ENCODE data around the gene NKX2-1. TPM values are rescaled to one million over a fixed set of nuclear protein-coding genes. Genes with fewer than 3 reads are reported as not detected.
"Not testable (repeated sequence)": the region's sequence is repeated elsewhere in the genome, so short reads cannot be mapped to it uniquely, and the experiment has no call there.

The NKX2-1 gene
- total RNA-seq, 1 donor from 2014 or later, result not detected

DNA sequence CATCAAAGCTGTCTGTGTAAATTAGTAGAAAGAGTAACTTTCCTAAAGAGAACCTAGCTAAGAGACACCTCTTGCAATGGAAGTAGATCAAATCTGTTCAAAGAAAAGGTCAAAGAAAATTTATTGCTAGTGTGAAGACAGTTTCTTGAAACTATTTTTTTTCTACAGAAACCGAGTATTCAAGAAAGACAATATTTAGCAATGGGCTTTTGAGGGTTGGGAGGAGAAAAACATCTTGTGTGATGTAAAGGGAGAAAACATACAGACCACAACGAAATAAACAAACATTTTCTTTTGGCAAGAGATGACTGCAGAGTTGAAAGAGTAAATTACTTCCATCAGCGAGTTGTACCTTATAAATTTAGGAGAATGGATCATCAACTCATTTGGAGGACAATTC lies 24.4 kb downstream of the NKX2-1 start:
- no peaks in the 10 kb centered on the region for H3K9me3 ChIP-seq
- H3K27ac ChIP-seq, result no peak overlapping the region
- no peak for DNase-seq (ENCODE audit: low spot score in 2 of 2)
- H3K36me3 ChIP-seq, result no peaks in the 10 kb centered on the region
- intact Hi-C loops (cut with DNase I), result no loop called here
- TF ChIP-seq, protein P1, sequence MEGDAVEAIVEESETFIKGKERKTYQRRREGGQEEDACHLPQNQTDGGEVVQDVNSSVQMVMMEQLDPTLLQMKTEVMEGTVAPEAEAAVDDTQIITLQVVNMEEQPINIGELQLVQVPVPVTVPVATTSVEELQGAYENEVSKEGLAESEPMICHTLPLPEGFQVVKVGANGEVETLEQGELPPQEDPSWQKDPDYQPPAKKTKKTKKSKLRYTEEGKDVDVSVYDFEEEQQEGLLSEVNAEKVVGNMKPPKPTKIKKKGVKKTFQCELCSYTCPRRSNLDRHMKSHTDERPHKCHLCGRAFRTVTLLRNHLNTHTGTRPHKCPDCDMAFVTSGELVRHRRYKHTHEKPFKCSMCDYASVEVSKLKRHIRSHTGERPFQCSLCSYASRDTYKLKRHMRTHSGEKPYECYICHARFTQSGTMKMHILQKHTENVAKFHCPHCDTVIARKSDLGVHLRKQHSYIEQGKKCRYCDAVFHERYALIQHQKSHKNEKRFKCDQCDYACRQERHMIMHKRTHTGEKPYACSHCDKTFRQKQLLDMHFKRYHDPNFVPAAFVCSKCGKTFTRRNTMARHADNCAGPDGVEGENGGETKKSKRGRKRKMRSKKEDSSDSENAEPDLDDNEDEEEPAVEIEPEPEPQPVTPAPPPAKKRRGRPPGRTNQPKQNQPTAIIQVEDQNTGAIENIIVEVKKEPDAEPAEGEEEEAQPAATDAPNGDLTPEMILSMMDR (IDR thresholded peaks at IDR 0.05), result no peak
- H3K4me1 ChIP-seq, result no peaks in the 10 kb centered on the region
- H3K27me3 ChIP-seq, result no peaks in the 10 kb centered on the region
- H3K4me3 ChIP-seq, result no peak overlapping the region

DNA sequence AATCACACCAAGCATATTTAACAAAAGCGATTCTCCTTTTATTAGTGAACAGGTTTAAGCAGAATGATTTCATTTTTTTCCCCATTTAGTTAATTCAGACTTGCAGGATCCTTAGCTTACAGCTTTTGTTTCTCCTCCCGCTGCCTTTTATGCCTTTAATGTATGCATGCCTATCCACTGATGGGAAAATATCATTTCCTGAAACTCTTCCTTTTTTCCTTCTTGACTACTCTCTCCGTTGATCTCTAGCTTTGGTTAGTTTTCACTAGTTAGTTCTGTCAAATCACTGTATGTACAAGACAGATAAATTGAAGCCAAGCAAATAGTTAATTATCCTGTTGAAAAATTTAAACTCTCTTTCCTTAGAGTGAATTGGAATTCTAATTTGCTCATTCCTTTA lies 26.3 kb downstream of the NKX2-1 start:
- no peaks in the 10 kb centered on the region for H3K36me3 ChIP-seq
- DNase-seq (ENCODE audit: low spot score in 2 of 2), result no peak
- TF ChIP-seq, protein P1 (IDR thresholded peaks at IDR 0.05), result no peak
- no peaks in the 10 kb centered on the region for H3K4me1 ChIP-seq
- H3K9me3 ChIP-seq, result no peaks in the 10 kb centered on the region
- H3K4me3 ChIP-seq, result no peak overlapping the region
- no peak overlapping the region for H3K27ac ChIP-seq
- intact Hi-C loops (cut with DNase I), result no loop called here
- no peaks in the 10 kb centered on the region for H3K27me3 ChIP-seq

GRCh38 chr14:36485773-36486172 lies 34.3 kb downstream of the NKX2-1 start:
- no peak overlapping the region for H3K27ac ChIP-seq
- no peaks in the 10 kb centered on the region for H3K4me1 ChIP-seq
- H3K9me3 ChIP-seq, result no peaks in the 10 kb centered on the region
- H3K4me3 ChIP-seq, result no peak overlapping the region
- H3K36me3 ChIP-seq, result no peaks in the 10 kb centered on the region
- intact Hi-C loops (cut with DNase I), result no loop called here
- no peaks in the 10 kb centered on the region for H3K27me3 ChIP-seq
- no peak for DNase-seq (ENCODE audit: low spot score in 2 of 2)
- TF ChIP-seq, protein P1 (IDR thresholded peaks at IDR 0.05), result no peak

GRCh38 chr14:36479344-36479743 lies 40.7 kb downstream of the NKX2-1 start:
- no peaks in the 10 kb centered on the region for H3K9me3 ChIP-seq
- intact Hi-C loops (cut with DNase I), result no loop called here
- TF ChIP-seq, protein P1 (IDR thresholded peaks at IDR 0.05), result no peak

GRCh38 chr14:36478782-36479181 lies 41.2 kb downstream of the NKX2-1 start:
- H3K27ac ChIP-seq, result no peak overlapping the region
- DNase-seq (ENCODE audit: low spot score in 2 of 2), result no peak
- intact Hi-C loops (cut with DNase I), result no loop called here
- no peaks in the 10 kb centered on the region for H3K9me3 ChIP-seq
- no peaks in the 10 kb centered on the region for H3K4me1 ChIP-seq
- H3K4me3 ChIP-seq, result no peak overlapping the region
- TF ChIP-seq, protein P1 (IDR thresholded peaks at IDR 0.05), result no peak
- H3K36me3 ChIP-seq, result no peaks in the 10 kb centered on the region
- no peaks in the 10 kb centered on the region for H3K27me3 ChIP-seq

More at GRCh38 chr14:36479344-36479743, 40.7 kb downstream of the NKX2-1 start:
- no peak overlapping the region for H3K27ac ChIP-seq
- no peak overlapping the region for H3K4me3 ChIP-seq
- no peak for DNase-seq (ENCODE audit: low spot score in 2 of 2)
- H3K36me3 ChIP-seq, result no peaks in the 10 kb centered on the region
- no peaks in the 10 kb centered on the region for H3K4me1 ChIP-seq
- no peaks in the 10 kb centered on the region for H3K27me3 ChIP-seq

- H3K27me3 ChIP-seq, result no peaks in the 10 kb centered on the region
- no peak overlapping the region for H3K27ac ChIP-seq
- no peaks in the 10 kb centered on the region for H3K36me3 ChIP-seq
- no peak for DNase-seq (ENCODE audit: low spot score in 2 of 2)
- TF ChIP-seq, protein P1 (IDR thresholded peaks at IDR 0.05), result no peak
- H3K9me3 ChIP-seq, result no peaks in the 10 kb centered on the region
- H3K4me1 ChIP-seq, result no peaks in the 10 kb centered on the region
- no peak overlapping the region for H3K4me3 ChIP-seq
- intact Hi-C loops (cut with DNase I), result no loop called here
Measured at GRCh38 chr14:36477266-36477665, 42.8 kb downstream of the NKX2-1 start.

GRCh38 chr14:36476061-36476460 lies 44.0 kb downstream of the NKX2-1 start:
- H3K27ac ChIP-seq; H3K4me3 ChIP-seq; H3K4me1 ChIP-seq; H3K27me3 ChIP-seq; H3K36me3 ChIP-seq; H3K9me3 ChIP-seq; intact Hi-C loops (cut with DNase I); DNase-seq (ENCODE audit: low spot score in 2 of 2): not testable (repeated sequence)

Data from ascending aorta (tissue), 2 donors.